ENCODE data around the gene GRIFIN.

Gene GRIFIN

DNA sequence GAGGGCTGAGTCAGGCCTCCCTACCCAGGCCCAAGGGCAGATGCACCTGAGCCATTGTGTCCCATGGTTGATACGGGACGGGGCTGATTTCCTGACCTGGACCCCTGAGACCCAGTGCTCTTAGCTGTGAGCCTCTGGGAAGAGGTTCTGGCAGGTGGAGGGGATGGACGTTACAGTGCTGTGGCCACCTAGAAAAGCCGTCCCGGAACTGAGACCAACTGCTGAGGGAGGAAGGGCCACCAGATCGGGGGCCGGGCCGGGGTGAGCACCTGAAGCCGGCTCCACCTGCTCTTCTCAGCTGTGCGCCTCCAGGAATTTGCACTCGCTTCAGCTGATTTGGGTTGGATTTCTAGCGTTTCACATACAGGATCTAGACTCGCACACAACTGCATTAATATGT is 37.4 kb downstream of the GRIFIN start:
- Histone ChIP-seq H3K27ac (ENCODE audit: low read depth, low read length) (no peak overlapping the region), H3K27me3 (ENCODE audit: control insufficient read depth, low read length) (no peaks in the 10 kb centered on the region), H3K4me2 (ENCODE audit: low read length) (no peak overlapping the region)

DNA sequence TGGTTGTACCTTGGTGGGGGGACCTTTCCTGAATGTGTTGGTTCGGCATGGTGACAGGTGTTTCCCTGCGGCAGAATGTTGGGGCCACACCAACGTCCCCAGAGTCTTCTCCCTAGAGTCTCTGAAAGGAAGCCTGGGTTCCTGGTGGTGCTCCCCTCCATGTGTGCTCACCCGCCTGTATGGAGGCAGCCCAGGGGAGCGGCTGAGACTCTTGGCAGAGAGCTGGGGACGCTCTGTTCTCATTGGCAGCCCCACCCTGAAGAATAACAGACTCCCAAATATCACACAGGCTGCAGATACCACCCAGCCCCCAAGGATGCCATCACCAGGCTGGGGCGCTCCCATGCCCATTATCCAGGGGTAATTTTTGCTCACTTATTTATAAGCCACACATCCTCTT is 38.0 kb downstream of the GRIFIN start:
- Histone ChIP-seq H3K27ac (ENCODE audit: low read depth, low read length) (no peak overlapping the region), H3K4me2 (ENCODE audit: low read length) (no peak overlapping the region), H3K79me2 (ENCODE audit: control insufficient read depth, low read length) (no peaks in the 10 kb centered on the region), H4K20me1 (ENCODE audit: control insufficient read depth, insufficient read depth, low read depth, low read length) (peaks cover 6% of the 10 kb centered on the region; the same call in 1 of the 2 replicates), H3K4me3 (ENCODE audit: low read length) (no peak overlapping the region), H3K9me2 (replicated peaks; ENCODE audit: control insufficient read depth, low read length) (no peaks in the 10 kb centered on the region), H3K4me1 (ENCODE audit: control insufficient read depth, low read length) (no peaks in the 10 kb centered on the region), H3K36me3 (ENCODE audit: control insufficient read depth, low read length) (no peaks in the 10 kb centered on the region), H3F3A (ENCODE audit: control insufficient read depth, insufficient read depth) (no peaks in the 10 kb centered on the region), H3K27me3 (ENCODE audit: control insufficient read depth, low read length) (no peaks in the 10 kb centered on the region), H3K9me3 (ENCODE audit: control insufficient read depth, insufficient read depth, low read length) (no peaks in the 10 kb centered on the region)
- TF ChIP-seq, protein P1, sequence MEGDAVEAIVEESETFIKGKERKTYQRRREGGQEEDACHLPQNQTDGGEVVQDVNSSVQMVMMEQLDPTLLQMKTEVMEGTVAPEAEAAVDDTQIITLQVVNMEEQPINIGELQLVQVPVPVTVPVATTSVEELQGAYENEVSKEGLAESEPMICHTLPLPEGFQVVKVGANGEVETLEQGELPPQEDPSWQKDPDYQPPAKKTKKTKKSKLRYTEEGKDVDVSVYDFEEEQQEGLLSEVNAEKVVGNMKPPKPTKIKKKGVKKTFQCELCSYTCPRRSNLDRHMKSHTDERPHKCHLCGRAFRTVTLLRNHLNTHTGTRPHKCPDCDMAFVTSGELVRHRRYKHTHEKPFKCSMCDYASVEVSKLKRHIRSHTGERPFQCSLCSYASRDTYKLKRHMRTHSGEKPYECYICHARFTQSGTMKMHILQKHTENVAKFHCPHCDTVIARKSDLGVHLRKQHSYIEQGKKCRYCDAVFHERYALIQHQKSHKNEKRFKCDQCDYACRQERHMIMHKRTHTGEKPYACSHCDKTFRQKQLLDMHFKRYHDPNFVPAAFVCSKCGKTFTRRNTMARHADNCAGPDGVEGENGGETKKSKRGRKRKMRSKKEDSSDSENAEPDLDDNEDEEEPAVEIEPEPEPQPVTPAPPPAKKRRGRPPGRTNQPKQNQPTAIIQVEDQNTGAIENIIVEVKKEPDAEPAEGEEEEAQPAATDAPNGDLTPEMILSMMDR (IDR thresholded peaks at IDR 0.05; ENCODE audit: low read depth, low read length, poor library complexity, severe bottlenecking): no peak
- no peak for TF ChIP-seq EZH2phosphoT487 (IDR thresholded peaks at IDR 0.05; ENCODE audit: borderline replicate concordance, low read length)

More for the DNA sequence above, 37.4 kb downstream of the GRIFIN start:
- no peaks in the 10 kb centered on the region for H3K9me3 ChIP-seq (ENCODE audit: control insufficient read depth, insufficient read depth, low read length)
- no peak for TF ChIP-seq EZH2phosphoT487 (IDR thresholded peaks at IDR 0.05; ENCODE audit: borderline replicate concordance, low read length)
- TF ChIP-seq, protein P1 (IDR thresholded peaks at IDR 0.05; ENCODE audit: low read depth, low read length, poor library complexity, severe bottlenecking): no peak
- no peaks in the 10 kb centered on the region for H3K9me2 ChIP-seq (replicated peaks; ENCODE audit: control insufficient read depth, low read length)
- H3F3A ChIP-seq (ENCODE audit: control insufficient read depth, insufficient read depth): no peaks in the 10 kb centered on the region
- H3K4me3 ChIP-seq (ENCODE audit: low read length): no peak overlapping the region
- H3K79me2 ChIP-seq (ENCODE audit: control insufficient read depth, low read length): no peaks in the 10 kb centered on the region
- H3K4me1 ChIP-seq (ENCODE audit: control insufficient read depth, low read length): no peaks in the 10 kb centered on the region
- H4K20me1 ChIP-seq (ENCODE audit: control insufficient read depth, insufficient read depth, low read depth, low read length): peaks cover 6% of the 10 kb centered on the region; the same call in 1 of the 2 replicates
- H3K36me3 ChIP-seq (ENCODE audit: control insufficient read depth, low read length): no peaks in the 10 kb centered on the region

DNA sequence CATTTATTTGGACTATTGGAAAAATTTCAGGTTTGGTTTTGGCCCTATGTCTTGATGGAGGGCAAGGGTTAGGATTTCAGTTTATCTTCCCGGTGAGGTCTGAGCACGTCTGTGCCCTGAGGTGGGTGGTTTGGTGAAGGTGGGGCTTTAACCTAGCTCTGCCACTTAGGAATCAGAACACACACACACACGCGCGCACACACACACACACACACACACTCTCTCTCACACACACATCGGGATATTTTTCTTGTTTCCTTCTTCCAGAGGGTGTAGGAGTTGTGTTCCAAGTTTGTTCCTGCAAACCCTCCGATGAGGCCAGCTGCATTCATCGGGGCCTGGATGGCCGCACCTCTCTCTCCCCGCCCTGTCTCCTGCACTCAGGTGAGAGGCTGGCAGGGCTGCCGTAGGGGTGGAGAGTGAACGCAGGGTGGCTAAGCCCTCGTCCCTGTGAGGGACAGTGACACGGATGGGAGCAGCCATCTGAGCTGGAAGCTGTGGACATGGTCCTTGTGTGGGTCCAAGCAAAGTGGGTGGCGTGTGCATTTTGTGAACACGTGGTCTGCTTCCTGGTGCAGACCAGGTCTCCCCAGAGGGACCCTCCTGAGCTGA is 38.6 kb downstream of the GRIFIN start:
- no peaks in the 10 kb centered on the region for H3K27me3 ChIP-seq (ENCODE audit: control insufficient read depth, low read length)
- H3K4me2 ChIP-seq (ENCODE audit: low read length): no peak overlapping the region
- H3K4me3 ChIP-seq (ENCODE audit: low read length): no peak overlapping the region
- H4K20me1 ChIP-seq (ENCODE audit: control insufficient read depth, insufficient read depth, low read depth, low read length): peaks cover 6% of the 10 kb centered on the region; the same call in 1 of the 2 replicates
- no peaks in the 10 kb centered on the region for H3K36me3 ChIP-seq (ENCODE audit: control insufficient read depth, low read length)
- H3K9me3 ChIP-seq (ENCODE audit: control insufficient read depth, insufficient read depth, low read length): no peaks in the 10 kb centered on the region
- no peaks in the 10 kb centered on the region for H3K79me2 ChIP-seq (ENCODE audit: control insufficient read depth, low read length)
- H3K4me1 ChIP-seq (ENCODE audit: control insufficient read depth, low read length): no peaks in the 10 kb centered on the region
- TF ChIP-seq, protein P1 (IDR thresholded peaks at IDR 0.05; ENCODE audit: low read depth, low read length, poor library complexity, severe bottlenecking): no peak
- no peak for TF ChIP-seq EZH2phosphoT487 (IDR thresholded peaks at IDR 0.05; ENCODE audit: borderline replicate concordance, low read length)
- H3F3A ChIP-seq (ENCODE audit: control insufficient read depth, insufficient read depth): no peaks in the 10 kb centered on the region
- no peaks in the 10 kb centered on the region for H3K9me2 ChIP-seq (replicated peaks; ENCODE audit: control insufficient read depth, low read length)
- H3K27ac ChIP-seq (ENCODE audit: low read depth, low read length): no peak overlapping the region
